GM10266 (cell line): ENCODE results near the gene CBR4.

Experiments used
- DNase-seq: peaks from one replicate; pipeline ENCODE4 v3.0.0; 2012; ENCODE audit errors: extremely low spot score
- TF ChIP-seq, protein P1 (sequence below): IDR thresholded peaks from 2 replicates; pipeline ENCODE4 v1.5.1; 2012; ENCODE audit warnings: mild to moderate bottlenecking, low read depth; ENCODE audit not compliant: control insufficient read depth, insufficient read depth; ENCODE audit errors: missing control alignments

CBR4 gene

DNA sequence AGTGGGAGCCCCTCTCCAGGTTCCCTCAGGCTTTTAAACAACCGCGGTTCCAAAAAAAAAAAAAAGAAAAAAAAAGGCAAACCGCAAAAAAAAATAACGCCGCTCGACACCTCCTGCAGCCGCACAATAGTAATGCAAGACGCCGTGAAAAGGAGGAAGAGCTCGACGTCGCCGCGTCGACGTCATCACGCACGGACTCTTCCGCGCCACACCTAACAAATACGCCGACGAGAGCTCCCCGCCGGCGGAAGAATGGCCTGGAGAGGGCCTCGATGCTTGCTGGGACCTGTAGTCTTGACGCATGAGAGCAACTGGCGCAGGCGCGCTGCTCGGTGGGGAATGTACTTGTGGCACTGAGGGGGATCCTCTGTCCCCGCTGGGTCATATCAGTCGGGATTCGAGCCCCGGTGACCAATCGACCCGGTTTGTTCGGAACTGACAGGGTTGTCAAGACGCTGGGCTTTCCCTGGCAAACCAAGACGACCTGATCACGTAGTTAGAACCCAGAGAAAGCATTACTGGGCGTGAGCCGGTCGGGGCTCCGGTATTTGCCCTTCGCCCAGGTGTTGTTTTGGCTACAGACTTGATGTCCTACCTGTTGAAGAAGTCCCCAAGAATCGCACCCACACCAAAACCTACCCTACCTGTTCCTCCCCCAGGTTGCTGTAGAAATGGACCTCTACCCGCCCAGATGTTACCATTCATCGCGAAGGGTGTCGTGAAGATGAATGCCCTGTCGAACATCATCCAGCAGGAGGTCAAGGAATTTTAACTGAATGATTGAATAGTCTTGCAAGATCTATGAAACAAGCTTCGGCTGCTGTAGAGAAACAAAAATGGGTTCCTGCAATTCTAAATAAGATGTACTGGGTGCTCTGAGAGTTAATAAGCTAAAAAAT, at the start of gene CBR4:
Gene CBR4, minus strand, starts transcription at position 131 of the 899 bp plus-strand sequence. CDS start 166 bp downstream, outside the sequence.
- TF ChIP-seq, protein P1, sequence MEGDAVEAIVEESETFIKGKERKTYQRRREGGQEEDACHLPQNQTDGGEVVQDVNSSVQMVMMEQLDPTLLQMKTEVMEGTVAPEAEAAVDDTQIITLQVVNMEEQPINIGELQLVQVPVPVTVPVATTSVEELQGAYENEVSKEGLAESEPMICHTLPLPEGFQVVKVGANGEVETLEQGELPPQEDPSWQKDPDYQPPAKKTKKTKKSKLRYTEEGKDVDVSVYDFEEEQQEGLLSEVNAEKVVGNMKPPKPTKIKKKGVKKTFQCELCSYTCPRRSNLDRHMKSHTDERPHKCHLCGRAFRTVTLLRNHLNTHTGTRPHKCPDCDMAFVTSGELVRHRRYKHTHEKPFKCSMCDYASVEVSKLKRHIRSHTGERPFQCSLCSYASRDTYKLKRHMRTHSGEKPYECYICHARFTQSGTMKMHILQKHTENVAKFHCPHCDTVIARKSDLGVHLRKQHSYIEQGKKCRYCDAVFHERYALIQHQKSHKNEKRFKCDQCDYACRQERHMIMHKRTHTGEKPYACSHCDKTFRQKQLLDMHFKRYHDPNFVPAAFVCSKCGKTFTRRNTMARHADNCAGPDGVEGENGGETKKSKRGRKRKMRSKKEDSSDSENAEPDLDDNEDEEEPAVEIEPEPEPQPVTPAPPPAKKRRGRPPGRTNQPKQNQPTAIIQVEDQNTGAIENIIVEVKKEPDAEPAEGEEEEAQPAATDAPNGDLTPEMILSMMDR = no peak
- peak; percentile 84 for DNase-seq

DNA sequence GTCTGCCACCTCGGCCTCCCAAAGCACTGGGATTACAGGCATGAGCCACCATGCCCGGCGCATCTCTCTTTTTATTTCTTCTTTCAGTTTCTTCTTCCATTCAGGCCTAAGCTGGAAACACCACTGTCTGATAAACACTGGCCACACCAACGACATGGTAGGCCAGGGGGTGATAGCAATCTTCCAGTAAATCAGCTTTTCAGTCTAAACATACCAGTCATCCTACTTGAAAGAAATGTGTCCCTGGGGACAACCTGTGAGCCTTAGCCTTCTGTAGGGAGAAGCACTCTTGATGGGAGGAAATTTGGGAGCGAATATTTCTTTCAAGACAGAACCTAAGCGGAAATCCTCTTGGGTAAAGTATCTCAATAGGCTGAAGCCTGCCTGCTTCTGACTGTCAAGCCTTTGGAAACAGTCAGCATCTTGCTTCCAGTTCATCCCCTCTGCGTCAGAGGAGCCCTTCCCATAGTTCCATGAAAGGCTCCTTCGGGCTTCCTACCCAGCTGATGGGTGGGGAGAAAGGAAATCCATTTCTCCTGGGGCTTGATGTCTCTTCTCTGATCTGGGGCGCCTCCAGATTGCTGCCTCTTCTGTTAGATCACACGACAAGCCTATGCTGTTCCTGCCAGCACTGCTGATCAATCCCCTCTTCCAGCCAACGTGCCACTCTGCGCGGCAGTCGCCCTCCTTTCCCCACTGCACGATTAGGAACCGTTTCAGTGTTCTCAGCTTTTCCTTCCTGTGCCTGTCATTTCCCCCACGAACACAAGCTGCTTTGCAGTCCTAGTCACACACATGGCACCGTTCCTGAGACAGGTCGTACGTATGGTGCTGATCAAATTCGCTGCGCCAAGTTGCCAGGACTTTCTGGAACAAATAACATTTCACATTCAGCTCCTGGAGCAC, 49.5 kb upstream of the CBR4 start:
- DNase-seq = no peak
- TF ChIP-seq, protein P1 = no peak

DNA sequence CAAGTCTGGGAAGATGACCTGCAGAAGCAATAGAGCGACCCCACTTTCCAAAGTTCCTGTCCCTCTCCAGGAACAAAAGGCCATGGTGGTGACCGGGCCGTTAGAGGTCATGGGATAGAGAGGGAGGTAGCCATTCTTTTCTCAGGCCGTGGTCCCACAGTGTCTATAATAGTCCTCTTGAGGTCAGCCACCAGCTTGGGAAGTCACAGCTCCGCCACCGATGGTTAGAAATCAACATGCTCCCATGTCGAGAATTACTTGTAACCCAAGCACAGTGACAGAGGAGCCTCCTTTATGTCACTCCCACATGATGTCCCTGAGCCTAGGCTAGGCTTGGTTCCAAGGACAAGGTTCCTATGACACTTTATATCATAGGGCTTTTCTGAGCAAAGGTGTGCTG, 48.3 kb upstream of the CBR4 start:
- DNase-seq = no peak
- TF ChIP-seq, protein P1 = no peak

DNA sequence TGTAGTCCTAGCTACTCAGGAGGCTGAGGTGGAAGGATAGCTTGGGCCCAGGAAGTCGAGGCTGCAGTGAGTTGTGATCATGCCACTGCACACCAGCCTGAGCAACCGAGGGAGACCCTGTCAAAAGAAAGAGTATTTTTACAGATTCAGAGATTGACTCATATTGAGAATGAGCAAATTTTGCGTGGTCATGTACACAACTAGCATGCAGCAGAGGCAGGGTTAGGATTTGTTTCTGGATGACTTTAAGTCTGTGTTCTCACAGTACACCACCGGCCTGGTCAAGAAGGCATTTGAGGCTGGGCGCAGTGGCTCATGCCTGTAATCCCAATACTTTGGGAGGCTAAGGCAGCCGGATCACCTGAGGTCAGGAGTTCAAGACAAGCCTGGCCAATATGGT, 44.8 kb upstream of the CBR4 start:
- no peak for DNase-seq

DNA sequence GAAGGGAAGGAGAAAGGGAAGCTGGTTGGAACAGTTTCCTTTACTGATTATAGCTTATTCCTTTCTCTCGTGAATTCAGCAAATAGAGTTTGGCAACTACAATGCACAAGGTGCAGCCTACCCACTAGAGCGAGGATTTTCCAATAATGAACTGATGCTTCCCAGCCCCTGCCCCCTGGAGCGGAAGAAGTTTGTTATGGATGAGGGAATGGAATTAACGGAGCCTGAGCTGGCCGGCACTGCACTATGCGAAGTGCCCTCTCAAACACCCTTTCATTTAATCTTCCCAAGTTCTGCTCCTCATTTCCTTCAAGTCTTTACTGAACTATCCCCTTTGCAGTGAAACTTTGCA, 42.5 kb upstream of the CBR4 start:
- TF ChIP-seq, protein P1 = no peak
- no peak for DNase-seq

More for the DNA sequence above, 44.8 kb upstream of the CBR4 start:
- TF ChIP-seq, protein P1 = no peak

DNA sequence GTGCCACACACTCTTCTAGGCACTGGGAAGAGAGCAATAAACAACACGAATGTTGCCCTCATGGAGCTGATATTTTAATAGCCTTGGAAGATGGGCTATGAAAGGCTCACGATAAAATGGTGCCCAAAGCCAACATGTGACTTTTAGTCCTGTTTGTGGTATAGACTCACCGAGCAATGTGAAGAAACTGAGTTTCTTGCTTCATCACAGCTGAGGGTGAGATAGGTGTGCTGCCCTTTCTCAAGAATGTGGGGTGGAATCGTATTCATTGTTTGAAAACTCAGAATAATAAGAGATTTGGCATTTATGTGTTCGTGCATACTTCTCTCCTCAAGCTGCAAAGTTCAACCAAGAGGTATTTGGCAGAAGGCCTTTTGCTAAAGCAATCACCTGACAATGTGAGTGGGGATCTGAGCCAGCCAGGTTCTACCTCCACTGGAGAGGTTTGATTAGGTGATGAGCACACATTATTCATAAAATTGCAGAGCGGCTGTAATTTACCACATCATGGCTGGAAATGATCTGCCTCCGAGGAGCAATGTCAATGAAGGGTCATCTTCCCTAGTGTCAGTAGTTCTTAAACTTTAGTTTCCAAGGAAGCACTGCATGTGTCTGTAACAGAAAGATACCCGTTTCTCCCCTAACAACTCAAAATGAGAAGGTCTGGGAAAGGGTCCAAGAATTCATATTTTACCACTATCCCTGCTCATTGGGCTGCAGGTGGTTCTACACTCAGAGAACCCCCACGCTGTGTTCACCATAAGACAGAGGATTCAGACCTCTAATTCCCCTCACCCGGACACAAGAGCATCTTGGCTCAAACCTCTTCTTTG, 41.9 kb upstream of the CBR4 start:
- no peak for DNase-seq
- TF ChIP-seq, protein P1 = no peak
